GM18907 (cell line): Measurements from ENCODE around the gene SOX4.
"Not testable (repeated sequence)": the region's sequence is repeated elsewhere in the genome, so short reads cannot be mapped to it uniquely, and the experiment has no call there.

Experiments
- ATAC-seq: cut with Tn5 transposase; IDR thresholded peaks from one replicate; pipeline ENCODE4 v1.9.1; 2021; ENCODE audit warnings: mild to moderate bottlenecking, moderate library complexity; ENCODE audit not compliant: unreplicated experiment

SOX4 gene

DNA sequence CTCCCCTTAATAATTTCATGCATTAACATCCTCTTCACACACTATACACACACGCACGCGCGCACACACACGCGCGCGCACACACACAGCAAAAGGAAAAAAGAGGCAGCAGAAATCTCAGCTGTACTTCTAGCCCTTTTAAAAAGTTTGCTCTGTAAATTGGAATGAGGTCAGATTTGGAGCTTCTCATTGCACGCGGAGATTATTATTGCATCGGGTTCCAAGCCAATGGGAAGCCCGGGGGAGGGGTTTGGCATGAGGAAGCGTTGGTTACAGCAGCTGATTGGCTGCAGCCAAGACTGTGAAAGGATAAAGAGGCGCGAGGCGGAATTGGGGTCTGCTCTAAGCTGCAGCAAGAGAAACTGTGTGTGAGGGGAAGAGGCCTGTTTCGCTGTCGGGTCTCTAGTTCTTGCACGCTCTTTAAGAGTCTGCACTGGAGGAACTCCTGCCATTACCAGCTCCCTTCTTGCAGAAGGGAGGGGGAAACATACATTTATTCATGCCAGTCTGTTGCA, at the start of gene SOX4:
Gene SOX4, plus strand, starts transcription at position 340 of the 515 bp plus-strand sequence. CDS start 784 bp downstream, outside the sequence.
- peak; percentile 75 for ATAC-seq

- ATAC-seq = not testable (repeated sequence)
These were observed 41.3 kb upstream of the SOX4 start for GRCh38 chr6:21552286-21552685.

DNA sequence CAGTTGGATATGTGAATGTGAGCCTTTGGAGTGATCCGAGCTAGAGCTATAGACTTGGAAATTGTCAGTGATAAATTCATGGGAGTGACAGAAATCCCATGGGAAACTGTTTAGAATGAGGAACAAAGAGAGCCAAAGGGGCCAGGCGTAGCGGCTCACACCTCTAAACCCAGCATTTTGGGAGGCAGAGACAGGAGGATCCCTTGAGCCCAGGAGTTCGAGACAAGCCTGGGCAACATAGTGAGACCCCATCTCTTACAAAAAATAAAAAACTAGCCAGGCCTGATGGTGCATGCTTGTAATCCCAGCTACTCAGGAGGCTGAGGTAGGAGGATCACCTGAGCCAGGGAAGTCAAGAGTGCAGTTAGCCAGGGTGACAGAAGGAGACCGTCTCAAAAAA, 39.3 kb upstream of the SOX4 start:
- no peak for ATAC-seq

GRCh38 chr6:21555197-21555596, 38.4 kb upstream of the SOX4 start:
- no peak for ATAC-seq

DNA sequence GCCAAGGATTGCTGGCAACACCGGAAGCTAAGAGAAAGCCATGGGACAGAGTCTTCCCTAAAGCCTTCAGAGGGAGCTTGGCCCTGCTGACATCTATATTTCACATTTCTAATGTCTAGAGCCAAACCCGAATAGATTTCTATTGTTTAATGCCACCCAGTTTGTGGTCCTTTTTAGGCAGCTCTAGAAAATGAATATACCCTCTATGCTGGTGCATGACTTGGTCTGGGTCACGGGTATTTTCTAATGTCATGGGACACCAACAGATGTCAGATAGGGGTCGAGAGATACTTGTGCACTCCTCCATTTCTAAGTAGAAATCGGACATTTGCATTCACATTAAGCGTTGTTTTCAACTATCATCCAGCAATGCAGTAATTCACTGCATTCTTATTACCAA, 37.0 kb upstream of the SOX4 start:
- no peak for ATAC-seq

- ATAC-seq = no peak
These were observed 36.4 kb upstream of the SOX4 start for GRCh38 chr6:21556968-21557721.

DNA sequence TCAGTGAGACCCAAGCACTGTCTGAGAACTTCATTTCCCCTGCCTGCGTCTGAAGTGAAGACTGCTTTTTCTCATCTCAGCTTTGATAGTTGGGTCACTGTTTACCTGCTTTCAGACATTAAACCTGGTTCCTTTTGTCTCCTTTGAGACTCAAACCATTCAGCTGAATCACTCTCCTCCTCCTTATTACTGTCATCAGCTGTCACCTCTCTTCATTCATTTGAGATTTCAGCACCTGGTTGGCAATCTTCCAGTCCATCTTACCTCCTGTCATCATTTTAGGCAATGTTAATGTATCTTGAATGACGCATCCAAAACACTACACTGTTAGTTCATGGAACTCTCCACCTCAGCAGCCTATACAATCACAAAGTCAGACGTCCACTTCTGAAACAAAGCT, 34.3 kb upstream of the SOX4 start:
- no peak for ATAC-seq

DNA sequence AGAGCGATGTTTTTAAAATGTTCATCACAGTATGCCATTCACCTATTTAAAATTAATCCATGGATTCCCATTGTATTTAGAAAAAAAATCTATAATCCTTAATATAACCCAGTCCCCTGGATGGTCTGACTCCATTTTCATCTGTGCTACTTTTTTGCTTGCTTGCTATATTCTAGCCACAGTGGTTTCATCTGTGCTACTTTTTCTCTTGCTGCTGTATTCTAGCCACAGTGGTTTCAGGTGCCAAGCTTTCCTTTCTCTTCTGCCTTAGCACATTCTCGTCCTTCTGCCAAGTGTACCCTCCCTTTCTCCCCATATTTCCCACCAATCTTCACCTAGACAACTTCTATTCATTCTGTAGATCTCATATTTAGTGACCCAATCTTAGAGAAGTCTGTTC, 33.3 kb upstream of the SOX4 start:
- no peak for ATAC-seq

DNA sequence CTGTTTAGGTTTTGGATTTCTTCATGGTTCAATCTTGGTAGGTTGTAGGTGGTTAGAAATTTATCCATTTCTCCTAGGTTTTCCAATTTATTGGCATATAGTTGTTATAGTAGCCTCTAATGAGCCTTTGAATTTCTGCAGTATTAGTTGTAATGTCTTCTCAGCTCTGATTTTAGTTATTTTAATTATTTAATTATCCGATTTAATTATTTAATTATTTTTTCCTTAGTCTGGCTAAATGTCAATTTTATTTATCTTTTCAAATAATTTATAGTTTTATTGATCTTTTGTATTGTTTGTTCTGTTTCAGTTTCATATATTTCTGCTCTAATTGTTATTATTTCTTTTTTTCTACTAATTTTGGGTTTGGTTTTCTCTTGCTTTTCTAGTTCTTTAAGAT, 28.1 kb upstream of the SOX4 start:
- no peak for ATAC-seq

GRCh38 chr6:21578523-21578922, 15.0 kb upstream of the SOX4 start:
- no peak for ATAC-seq

- no peak for ATAC-seq
These were observed 10.9 kb upstream of the SOX4 start for GRCh38 chr6:21582651-21583050.

DNA sequence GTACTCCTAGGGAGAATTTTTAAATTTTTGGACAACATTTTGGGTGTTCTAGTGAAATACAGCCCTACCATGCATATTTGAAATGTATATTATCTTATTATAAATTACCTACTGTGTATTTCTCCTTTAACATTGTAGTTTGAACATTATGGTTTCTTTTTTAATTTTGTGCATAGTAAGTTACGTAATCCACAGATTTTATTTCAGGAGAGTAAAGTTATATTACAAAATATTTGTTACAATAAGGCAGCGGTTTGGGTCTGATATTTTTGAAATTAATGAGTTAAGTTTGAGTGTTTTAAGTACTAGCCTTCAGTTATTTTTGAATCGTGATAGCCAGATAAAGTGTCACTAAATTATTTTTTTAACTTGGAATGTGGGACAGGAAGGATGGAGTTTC, 7.3 kb upstream of the SOX4 start:
- ATAC-seq = no peak

DNA sequence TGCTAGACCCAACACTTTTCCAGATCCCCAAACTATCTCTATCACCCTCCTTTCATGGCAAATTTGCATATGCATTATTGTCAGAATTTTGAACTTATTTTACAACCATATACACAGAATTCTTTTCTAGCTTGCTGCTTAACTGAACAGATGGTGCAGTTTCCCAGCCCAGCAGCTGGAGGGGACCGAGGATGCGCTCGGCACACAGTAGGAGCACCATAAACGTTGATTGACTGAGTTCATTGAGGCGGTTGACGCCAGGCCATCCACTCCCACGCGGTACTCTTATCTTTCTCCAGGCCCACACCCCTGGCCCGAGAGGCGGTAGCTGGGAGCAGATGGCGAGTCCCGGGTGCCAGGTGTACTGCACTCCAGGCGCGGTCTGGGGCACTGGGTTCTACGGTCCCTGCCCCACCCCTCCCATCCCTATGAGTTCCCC, 6.8 kb upstream of the SOX4 start:
- ATAC-seq = peak; percentile 2

GRCh38 chr6:21587179-21587960, 6.2 kb upstream of the SOX4 start:
- ATAC-seq = peak; percentile 53

DNA sequence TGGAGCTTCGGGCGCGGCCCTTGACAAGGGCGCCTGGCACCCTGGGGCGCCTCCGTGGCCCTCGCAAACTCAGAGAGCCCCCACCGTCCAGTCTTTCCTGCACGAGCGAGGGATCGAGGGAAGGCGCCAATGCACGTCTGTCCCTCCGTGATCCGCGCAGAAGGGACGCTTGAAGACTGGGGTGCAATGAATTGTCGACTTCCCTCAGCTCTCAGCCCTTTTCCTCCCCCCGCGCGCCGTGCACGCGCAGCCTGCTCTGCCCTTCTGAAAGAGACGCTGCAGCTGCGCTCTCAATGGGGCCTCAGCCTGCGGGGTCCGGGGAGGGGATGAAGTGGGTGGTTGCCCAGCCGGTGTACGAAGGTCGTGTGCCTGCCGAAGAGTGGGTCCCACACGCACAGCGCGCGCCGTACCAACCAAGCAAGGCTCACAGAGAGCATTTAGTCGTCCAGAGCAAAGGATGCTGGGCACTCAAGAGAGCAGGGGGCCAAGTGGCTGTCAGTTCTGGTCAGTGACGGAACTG, 5.5 kb upstream of the SOX4 start:
- ATAC-seq = peak; percentile 50

DNA sequence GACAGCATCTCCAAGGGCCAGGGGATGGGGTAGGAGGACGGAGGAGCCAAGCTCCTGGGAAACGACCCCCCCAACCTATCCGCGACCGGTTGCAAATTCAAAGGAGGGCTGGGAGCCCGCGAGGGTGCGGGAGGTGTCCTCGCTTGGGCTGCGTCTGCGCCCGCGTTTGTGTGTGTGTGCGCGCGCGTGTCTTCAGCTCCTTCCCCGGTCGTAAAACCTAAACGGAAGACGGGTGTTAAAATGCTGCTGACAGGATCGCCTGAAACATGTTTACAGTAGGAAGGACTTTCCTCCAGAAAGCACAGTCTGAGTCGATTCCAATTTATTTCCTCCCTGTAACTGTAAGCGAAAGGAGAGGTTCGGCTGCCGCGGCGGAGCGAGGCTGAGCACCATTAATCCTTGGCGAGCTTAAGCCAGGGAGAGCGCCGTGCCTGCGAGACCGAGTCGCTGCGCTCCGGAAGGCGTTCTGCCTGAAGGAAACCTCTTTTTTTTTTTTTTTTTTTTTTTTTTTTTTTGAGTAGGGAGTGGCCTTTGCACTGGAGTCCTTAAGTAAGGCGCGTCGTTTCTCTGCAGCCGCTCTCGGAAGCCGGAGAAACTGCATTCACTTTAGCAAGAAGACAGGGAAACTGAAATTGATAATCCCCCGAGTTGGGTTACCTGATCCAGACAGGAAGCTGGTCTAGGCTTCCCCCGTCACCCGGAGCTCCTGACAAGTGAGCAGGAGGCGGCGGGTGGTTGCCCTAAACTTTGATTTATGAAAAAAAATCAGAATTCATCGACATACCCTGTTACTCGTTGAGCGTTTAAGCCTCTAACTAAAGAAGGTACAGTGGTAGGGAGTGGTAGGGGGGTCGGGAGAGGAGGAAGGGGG, 4.8 kb upstream of the SOX4 start:
- peak; percentile 28 for ATAC-seq

DNA sequence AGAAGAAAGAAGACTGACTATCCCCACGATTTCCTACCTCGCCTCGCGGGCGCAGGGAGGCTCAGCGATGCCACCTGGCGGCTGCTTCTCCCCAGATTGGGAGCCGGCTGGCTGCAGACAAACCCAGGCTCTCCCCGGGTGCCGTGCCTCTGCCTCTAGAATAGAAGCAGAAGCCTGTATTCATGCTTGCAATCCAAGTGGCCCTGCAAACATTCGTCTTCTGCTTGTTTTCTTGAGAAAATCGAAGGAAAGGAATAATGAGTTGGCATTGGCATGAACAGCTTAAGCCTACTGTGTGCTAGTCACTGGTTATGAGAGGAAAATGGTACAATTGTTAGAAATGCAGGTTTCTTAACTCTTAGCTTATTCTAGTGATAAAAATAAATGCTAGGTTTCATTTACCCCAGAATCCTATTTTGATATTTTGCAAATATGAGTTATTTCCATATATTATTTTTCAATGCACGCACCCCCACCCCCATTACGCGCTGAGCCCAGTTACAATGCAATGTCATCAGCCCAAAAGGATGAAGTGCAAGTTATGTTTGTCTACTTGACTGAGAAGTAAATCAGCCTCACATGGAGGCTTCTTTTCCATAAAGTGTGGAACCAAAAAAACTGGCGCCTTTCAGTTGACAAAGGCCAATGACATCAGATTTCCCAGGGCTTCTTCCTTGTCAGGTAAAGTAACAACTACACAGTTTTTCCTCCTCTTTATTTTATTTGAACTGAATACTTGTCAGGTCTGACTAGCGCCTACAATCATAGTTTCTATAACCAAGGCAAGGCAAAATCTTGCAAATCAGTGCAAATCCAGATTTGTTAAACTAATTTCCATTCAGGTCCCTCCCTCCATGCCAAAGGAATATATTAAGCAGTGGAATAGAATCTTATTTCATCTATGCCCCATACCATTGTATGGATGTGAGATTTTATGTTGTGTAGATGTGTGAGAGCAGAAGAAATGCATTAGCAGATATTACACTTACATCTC, 3.9 kb upstream of the SOX4 start:
- peak; percentile 33 for ATAC-seq

DNA sequence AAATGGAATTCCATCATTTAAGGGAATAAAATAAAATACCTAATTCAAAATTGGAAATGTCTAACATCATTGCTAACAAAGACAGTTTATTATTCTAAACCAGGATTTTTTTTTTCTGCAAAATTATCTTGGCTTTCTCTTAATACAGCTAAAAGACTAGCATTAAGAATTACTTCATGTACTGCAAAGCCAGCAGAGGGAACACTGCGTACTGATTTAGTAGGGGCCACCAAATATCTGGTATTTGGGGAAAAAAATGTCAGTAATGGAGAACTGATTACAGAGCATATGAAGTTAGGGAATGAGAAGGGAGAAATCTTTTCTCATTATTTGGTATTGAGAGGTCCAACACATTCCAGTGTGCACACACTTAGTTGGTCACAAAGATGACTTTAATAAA, 3.2 kb upstream of the SOX4 start:
- ATAC-seq = no peak

DNA sequence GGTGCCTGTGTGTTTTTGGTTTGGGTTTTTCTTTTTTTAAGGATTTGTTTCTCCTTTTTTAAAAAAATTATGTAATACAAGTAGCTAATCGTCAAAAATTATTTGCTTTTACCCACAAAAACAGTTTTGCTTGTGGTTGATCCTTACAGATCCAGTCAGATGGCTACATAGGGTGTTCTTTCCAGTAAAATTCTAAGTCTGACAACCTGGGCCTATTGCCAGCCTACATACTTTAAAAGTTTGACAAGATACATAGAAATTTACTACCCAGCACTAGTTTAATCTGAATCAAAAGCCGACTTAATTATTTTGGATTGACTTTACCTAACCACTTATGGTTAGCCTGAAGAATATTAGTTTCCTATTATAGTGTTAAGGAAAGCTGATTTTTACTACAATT, 2.1 kb upstream of the SOX4 start:
- no peak for ATAC-seq

GRCh38 chr6:21592953-21593352, 598 bp upstream of the SOX4 start:
- ATAC-seq = no peak
